K562 (cell line): ENCODE measurements around the gene KARS1. TPM values are rescaled to one million over a fixed set of nuclear protein-coding genes. Genes with fewer than 3 reads are reported as not detected.
A peak's percentile ranks its signal among the peaks of the same experiment; 100 is the strongest.

Source experiments
- BHLHE40 ChIP-seq: IDR thresholded peaks from 2 replicates; pipeline ENCODE4 v1.6.1; 2011; ENCODE audit warnings: low read length, improper control_type of control experiment
- BRCA1 ChIP-seq, 2 experiments: fragments of 450-650 bp in 1 of 2; sonication (generic) in 1 of 2; formaldehyde crosslinking in 1 of 2; IDR thresholded peaks; 2 replicates each; pipeline versions ENCODE4 v1.5.0 to v1.6.1; 2017 to 2020; ENCODE audit warnings: mild to moderate bottlenecking in 1 of 2, missing genetic modification reagents in 1 of 2
- CBFA2T3 ChIP-seq: fragments of 450-650 bp; IDR thresholded peaks from 2 replicates; pipeline ENCODE4 v1.6.1; 2017
- CHCHD3 ChIP-seq: fragments of 250-450 bp; sonication (Bioruptor Pico); IDR thresholded peaks from 2 replicates; pipeline ENCODE4 v2.1.2; 2022; ENCODE audit warnings: mild to moderate bottlenecking
- ELF2 ChIP-seq: fragments of 250-450 bp; sonication (Bioruptor Pico); IDR thresholded peaks from 2 replicates; pipeline ENCODE4 v1.5.0; 2021; ENCODE audit warnings: mild to moderate bottlenecking
- FOXP4 ChIP-seq: sonication (generic); formaldehyde crosslinking; IDR thresholded peaks from 2 replicates; pipeline ENCODE4 v1.8.0; 2022; ENCODE audit warnings: mild to moderate bottlenecking, missing genetic modification reagents, borderline replicate concordance
- MCM3 ChIP-seq: fragments of 450-650 bp; IDR thresholded peaks from 2 replicates; pipeline ENCODE4 v1.6.1; 2016
- MYNN ChIP-seq, 2 experiments: sonication (generic); formaldehyde crosslinking in 1 of 2; IDR thresholded peaks; 2 replicates each; pipeline versions ENCODE4 v1.5.0 to v1.6.1; 2016 to 2020; ENCODE audit warnings: antibody characterized with exemption in 1 of 2, missing genetic modification reagents in 1 of 2
- NEUROD1 ChIP-seq: fragments of 150-350 bp; IDR thresholded peaks from 2 replicates; pipeline ENCODE4 v1.6.1; 2014; ENCODE audit warnings: borderline replicate concordance, low read length, low read depth; ENCODE audit not compliant: partially characterized antibody
- NFE2 ChIP-seq: IDR thresholded peaks from 2 replicates; pipeline ENCODE4 v1.6.1; 2014; ENCODE audit warnings: antibody characterized with exemption, low read depth
- SLC30A9 ChIP-seq: fragments of 250-450 bp; sonication (Bioruptor Pico); IDR thresholded peaks from 2 replicates; pipeline ENCODE4 v1.8.0; 2022; ENCODE audit warnings: mild to moderate bottlenecking, moderate library complexity
- SMARCA4 ChIP-seq: fragments of 450-650 bp; IDR thresholded peaks from 2 replicates; pipeline ENCODE4 v1.6.1; 2016
- TBP ChIP-seq: optimal IDR thresholded peaks from 2 replicates; pipeline ENCODE3; 2011; ENCODE audit warnings: low read depth, low read length, improper control_type of control experiment
- YY1 ChIP-seq, 3 experiments: IDR thresholded peaks; 2 replicates each; pipeline ENCODE4 v1.6.1; 2011; ENCODE audit warnings: low read length in 2 of 3, mild to moderate bottlenecking in 2 of 3, moderate library complexity in 2 of 3, borderline replicate concordance in 1 of 3, control low read depth in 1 of 3, low read depth in 1 of 3; ENCODE audit not compliant: insufficient read depth in 3 of 3, insufficient replicate concordance in 2 of 3, control insufficient read depth in 1 of 3, insufficient read length in 1 of 3; ENCODE audit errors: extremely low read depth in 1 of 3
- ZNF592 ChIP-seq: fragments of 450-650 bp; IDR thresholded peaks from 2 replicates; pipeline ENCODE4 v1.6.1; 2017; ENCODE audit warnings: antibody characterized with exemption, mild to moderate bottlenecking
- polyA plus RNA-seq, 8 experiments: library from polyadenylated mRNA; depleted of rRNA in 4 of 8; stranded (reverse) in 5 of 8; unstranded in 3 of 8; fragments of >200 nt; fragmentation: Nextera tagmentation in 2 of 8; fragmentation: Illumina TruSeq in 1 of 8; extraction: Ambion mirVana in 2 of 8; extraction: Trizol in 1 of 8; gene quantifications; 2 replicates each; pipeline versions ENCODE4 v1.2.1 to v1.2.3, GENCODE V29; 2011 to 2014; ENCODE audit warnings: inconsistent platforms in 1 of 8, missing spikeins in 1 of 8
- total RNA-seq, 7 experiments: library from RNA; depleted of rRNA in 6 of 7; stranded (reverse); fragments of >200 nt in 6 of 7; fragmentation: Illumina TruSeq in 2 of 7; extraction: Trizol in 2 of 7; gene quantifications; 2 replicates each; pipeline versions ENCODE4 v1.2.1 to v1.2.3, GENCODE V29; 2011 to 2021; ENCODE audit warnings: low replicate concordance in 1 of 7
- TF ChIP-seq, protein P1 (sequence below): fragments of 250-450 bp; sonication (Bioruptor Pico); IDR thresholded peaks from 2 replicates; pipeline ENCODE4 v1.4.0; 2020; ENCODE audit warnings: borderline replicate concordance
- TF ChIP-seq, protein P2 (sequence below): sonication (generic); formaldehyde crosslinking; IDR thresholded peaks from 2 replicates; pipeline ENCODE4 v1.8.0; 2023; ENCODE audit warnings: mild to moderate bottlenecking, missing genetic modification reagents

The KARS1 gene
- total and polyA plus RNA-seq, 9 of the 15 experiments (the other 6 are each of a cell fraction or from before 2014, with no cell fraction given) = 223 to 386 (median 304) TPM

DNA sequence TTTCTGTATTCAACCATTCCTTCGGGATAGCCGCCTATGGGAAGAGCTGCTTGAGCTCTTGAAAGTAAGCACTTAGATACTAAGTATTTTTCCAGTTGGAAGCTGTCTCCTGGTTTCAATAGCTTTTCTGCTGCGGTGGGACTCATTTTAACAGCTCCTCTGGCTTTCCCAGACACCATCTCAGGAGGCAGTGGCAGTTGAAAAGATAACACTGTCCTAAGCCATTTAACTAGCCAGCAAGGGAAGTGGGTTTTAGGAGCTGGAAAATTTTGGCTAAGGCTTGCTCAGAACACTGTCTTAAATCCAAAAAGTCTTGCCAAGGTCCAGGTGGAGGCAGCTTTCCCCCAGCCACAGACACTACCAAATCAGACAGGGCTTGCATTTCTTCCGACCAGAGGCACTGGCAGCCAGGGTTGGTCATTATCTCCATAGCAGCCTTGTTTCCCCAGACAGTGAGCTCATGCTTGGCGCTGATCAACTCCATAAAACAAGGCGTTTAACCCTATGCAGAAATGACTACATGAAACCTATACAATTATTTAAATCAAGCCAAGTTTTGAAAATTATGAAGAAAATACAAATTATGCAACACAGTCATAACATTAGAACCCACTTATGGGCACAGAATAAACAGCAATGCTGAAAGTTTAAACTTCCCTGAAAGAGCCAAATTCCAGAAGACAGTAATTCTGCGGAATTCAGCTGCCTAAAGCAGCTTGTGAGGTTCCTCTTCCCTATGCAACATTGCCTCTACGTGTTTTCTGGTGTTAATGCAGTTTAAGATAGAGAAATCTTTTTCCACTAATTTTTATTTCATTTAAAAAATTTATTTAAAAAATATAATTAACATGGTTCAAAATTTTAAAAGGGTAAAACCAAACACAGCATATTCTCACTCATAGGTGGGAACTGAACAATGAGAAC lies 56.3 kb downstream of the KARS1 start (continued):
- TF ChIP-seq MYNN (IDR thresholded peaks at IDR 0.05) (0 out of 2 replicates have a peak, but pooled peaks have one; percentile 25), MYNN (CRISPR knock-in tag; IDR thresholded peaks at IDR 0.05) (no peak), TBP (no peak), CHCHD3 (CRISPR knock-in tag) (no peak), SLC30A9 (CRISPR knock-in tag) (no peak), BRCA1 (IDR thresholded peaks at IDR 0.05) (no peak), BRCA1 (CRISPR knock-in tag; IDR thresholded peaks at IDR 0.05) (no peak), MCM3 (no peak), YY1 (IDR thresholded peaks at IDR 0.05; ENCODE audit: borderline replicate concordance in 1 of 3, control insufficient read depth in 1 of 3, extremely low read depth in 1 of 3, insufficient read depth in 3 of 3, insufficient read length in 1 of 3, insufficient replicate concordance in 2 of 3, low read depth in 1 of 3, low read length in 2 of 3) (peak in 1 of 3 experiments; percentile 65), CBFA2T3 (no peak), FOXP4 (CRISPR knock-in tag) (no peak), ELF2 (CRISPR knock-in tag) (no peak), BHLHE40 (no peak), NFE2 (no peak), ZNF592 (peak; percentile 62; the same call in 1 of the 2 replicates), NEUROD1 (no peak), SMARCA4 (peak; percentile 52; the same call in 1 of the 2 replicates)
- TF ChIP-seq, protein P1, sequence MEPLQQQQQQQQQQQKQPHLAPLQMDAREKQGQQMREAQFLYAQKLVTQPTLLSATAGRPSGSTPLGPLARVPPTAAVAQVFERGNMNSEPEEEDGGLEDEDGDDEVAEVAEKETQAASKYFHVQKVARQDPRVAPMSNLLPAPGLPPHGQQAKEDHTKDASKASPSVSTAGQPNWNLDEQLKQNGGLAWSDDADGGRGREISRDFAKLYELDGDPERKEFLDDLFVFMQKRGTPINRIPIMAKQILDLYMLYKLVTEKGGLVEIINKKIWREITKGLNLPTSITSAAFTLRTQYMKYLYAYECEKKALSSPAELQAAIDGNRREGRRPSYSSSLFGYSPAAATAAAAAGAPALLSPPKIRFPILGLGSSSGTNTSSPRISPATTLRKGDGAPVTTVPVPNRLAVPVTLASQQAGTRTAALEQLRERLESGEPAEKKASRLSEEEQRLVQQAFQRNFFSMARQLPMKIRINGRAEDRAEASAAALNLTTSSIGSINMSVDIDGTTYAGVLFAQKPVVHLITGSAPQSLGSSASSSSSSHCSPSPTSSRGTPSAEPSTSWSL = no peak
- TF ChIP-seq, protein P2, sequence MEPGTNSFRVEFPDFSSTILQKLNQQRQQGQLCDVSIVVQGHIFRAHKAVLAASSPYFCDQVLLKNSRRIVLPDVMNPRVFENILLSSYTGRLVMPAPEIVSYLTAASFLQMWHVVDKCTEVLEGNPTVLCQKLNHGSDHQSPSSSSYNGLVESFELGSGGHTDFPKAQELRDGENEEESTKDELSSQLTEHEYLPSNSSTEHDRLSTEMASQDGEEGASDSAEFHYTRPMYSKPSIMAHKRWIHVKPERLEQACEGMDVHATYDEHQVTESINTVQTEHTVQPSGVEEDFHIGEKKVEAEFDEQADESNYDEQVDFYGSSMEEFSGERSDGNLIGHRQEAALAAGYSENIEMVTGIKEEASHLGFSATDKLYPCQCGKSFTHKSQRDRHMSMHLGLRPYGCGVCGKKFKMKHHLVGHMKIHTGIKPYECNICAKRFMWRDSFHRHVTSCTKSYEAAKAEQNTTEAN = no peak
